Vagina (tissue), 2 donors: ENCODE results near the gene CD33. TPM values are rescaled to one million over a fixed set of nuclear protein-coding genes. Genes with fewer than 3 reads are reported as not detected.

Source experiments
- DNase-seq, 2 donors: peaks; one replicate each; pipeline ENCODE4 v3.0.0-alpha.2; 2017; ENCODE audit errors: extremely low spot score in 2 of 2
- H3K27ac ChIP-seq: fragments of 200-600 bp; sonication (generic); one replicate; pipeline ENCODE4 v1.5.1; 2019
- H3K27me3 ChIP-seq: fragments of 200-600 bp; sonication (generic); one replicate; pipeline ENCODE4 v1.5.1; 2019
- H3K36me3 ChIP-seq, 2 donors: fragments of 200-600 bp; sonication (generic); one replicate each; pipeline ENCODE4 v1.5.1; 2017 to 2019
- H3K4me1 ChIP-seq: fragments of 200-600 bp; sonication (generic); one replicate; pipeline ENCODE4 v1.5.1; 2019
- H3K4me3 ChIP-seq, 2 donors: fragments of 200-600 bp; sonication (generic); 1 replicate in 1 of 2; 2 replicates in 1 of 2; pipeline ENCODE4 v1.5.1; 2016 to 2019
- H3K9me3 ChIP-seq: fragments of 200-600 bp; sonication (generic); one replicate; pipeline ENCODE4 v1.5.1; 2019
- CTCF ChIP-seq, 3 experiments: fragments of 450-650 bp in 2 of 3; fragments of 200-600 bp in 1 of 3; sonication (generic) in 1 of 3; IDR thresholded peaks; one replicate each; pipeline ENCODE4 v1.5.1; 2017 to 2019; ENCODE audit warnings: antibody characterized with exemption in 3 of 3, mild to moderate bottlenecking in 2 of 3, moderate library complexity in 2 of 3
- POLR2A ChIP-seq, 2 donors: fragments of 450-650 bp; IDR thresholded peaks; one replicate each; pipeline ENCODE4 v1.6.1; 2017; ENCODE audit warnings: antibody characterized with exemption in 2 of 2, mild to moderate bottlenecking in 2 of 2, moderate library complexity in 2 of 2
- POLR2AphosphoS5 ChIP-seq, 2 donors: sonication (generic); formaldehyde crosslinking; IDR thresholded peaks; one replicate each; pipeline ENCODE4 v1.9.0; 2017; ENCODE audit warnings: antibody characterized with exemption in 2 of 2, mild to moderate bottlenecking in 2 of 2, low read depth in 1 of 2; ENCODE audit not compliant: insufficient read depth in 1 of 2
- intact Hi-C: fragments of 100-400 bp; cut with DNase I; formaldehyde crosslinking; loops from one replicate; pipeline ENCODE4 v1.15.1; 2023
- total RNA-seq: library from RNA; depleted of rRNA; stranded (reverse); fragments of >200 nt; gene quantifications from one replicate; pipeline ENCODE4 v1.2.3, GENCODE V29; 2016

The CD33 gene
- total RNA-seq, 1 donor from 2014 or later: 5.6 TPM

GRCh38 chr19:51271067-51271466 lies 46.2 kb downstream of the CD33 start:
- H3K36me3 ChIP-seq: no peaks in the 10 kb centered on the region
- no peaks in the 10 kb centered on the region for H3K9me3 ChIP-seq
- H3K4me3 ChIP-seq: no peak overlapping the region
- TF ChIP-seq CTCF (IDR thresholded peaks at IDR 0.05) (no peak), POLR2A (IDR thresholded peaks at IDR 0.05) (no peak), POLR2AphosphoS5 (IDR thresholded peaks at IDR 0.05; ENCODE audit: insufficient read depth in 1 of 2, low read depth in 1 of 2) (no peak)
- H3K4me1 ChIP-seq: no peaks in the 10 kb centered on the region
- DNase-seq: no peak
- H3K27ac ChIP-seq: no peak overlapping the region
- H3K27me3 ChIP-seq: no peaks in the 10 kb centered on the region
- intact Hi-C loops: no loop called here

GRCh38 chr19:51272183-51272810 lies 47.4 kb downstream of the CD33 start:
- Histone ChIP-seq H3K9me3 (no peaks in the 10 kb centered on the region), H3K4me3 (no peak overlapping the region), H3K27me3 (no peaks in the 10 kb centered on the region), H3K36me3 (no peaks in the 10 kb centered on the region), H3K4me1 (no peaks in the 10 kb centered on the region), H3K27ac (no peak overlapping the region)
- DNase-seq: no peak
- intact Hi-C loops: no loop called here
- TF ChIP-seq CTCF (IDR thresholded peaks at IDR 0.05): no peak
- no peak for TF ChIP-seq POLR2A (IDR thresholded peaks at IDR 0.05)
- no peak for TF ChIP-seq POLR2AphosphoS5 (IDR thresholded peaks at IDR 0.05; ENCODE audit: insufficient read depth in 1 of 2, low read depth in 1 of 2)

GRCh38 chr19:51274049-51274770 lies 49.3 kb downstream of the CD33 start:
- intact Hi-C loops: no loop called here
- Histone ChIP-seq H3K9me3 (no peaks in the 10 kb centered on the region), H3K27ac (no peak overlapping the region), H3K4me1 (no peaks in the 10 kb centered on the region), H3K36me3 (no peaks in the 10 kb centered on the region), H3K27me3 (no peaks in the 10 kb centered on the region), H3K4me3 (no peak overlapping the region)
- no peak for DNase-seq
- TF ChIP-seq CTCF (IDR thresholded peaks at IDR 0.05): no peak
- TF ChIP-seq POLR2A (IDR thresholded peaks at IDR 0.05): no peak
- TF ChIP-seq POLR2AphosphoS5 (IDR thresholded peaks at IDR 0.05; ENCODE audit: insufficient read depth in 1 of 2, low read depth in 1 of 2): no peak

GRCh38 chr19:51277112-51277511 lies 52.2 kb downstream of the CD33 start:
- no peak for DNase-seq
- no peaks in the 10 kb centered on the region for H3K4me1 ChIP-seq
- H3K9me3 ChIP-seq: no peaks in the 10 kb centered on the region
- no peaks in the 10 kb centered on the region for H3K36me3 ChIP-seq
- no peak overlapping the region for H3K4me3 ChIP-seq
- no peak for TF ChIP-seq POLR2A (IDR thresholded peaks at IDR 0.05)
- TF ChIP-seq CTCF (IDR thresholded peaks at IDR 0.05): no peak
- TF ChIP-seq POLR2AphosphoS5 (IDR thresholded peaks at IDR 0.05; ENCODE audit: insufficient read depth in 1 of 2, low read depth in 1 of 2): no peak
- H3K27me3 ChIP-seq: no peaks in the 10 kb centered on the region
- no peak overlapping the region for H3K27ac ChIP-seq
- intact Hi-C loops: no loop called here

- Histone ChIP-seq H3K9me3 (no peaks in the 10 kb centered on the region), H3K4me1 (no peaks in the 10 kb centered on the region), H3K27ac (no peak overlapping the region), H3K36me3 (no peaks in the 10 kb centered on the region), H3K4me3 (no peak overlapping the region), H3K27me3 (no peaks in the 10 kb centered on the region)
- TF ChIP-seq POLR2AphosphoS5 (IDR thresholded peaks at IDR 0.05; ENCODE audit: insufficient read depth in 1 of 2, low read depth in 1 of 2): no peak
- no peak for TF ChIP-seq CTCF (IDR thresholded peaks at IDR 0.05)
- TF ChIP-seq POLR2A (IDR thresholded peaks at IDR 0.05): no peak
- intact Hi-C loops: no loop called here
- DNase-seq: peak in 1 of 2 donors; percentile 67
Observed at GRCh38 chr19:51282335-51282734, 57.5 kb downstream of the CD33 start.
